GM18502 (cell line): ENCODE data around the gene FRMD8.
A peak's percentile ranks its signal among the peaks of the same experiment; 100 is the strongest.

Source experiments
- ATAC-seq: cut with Tn5 transposase; IDR thresholded peaks from one replicate; pipeline ENCODE4 v1.9.1; 2021; ENCODE audit warnings: mild to moderate bottlenecking; ENCODE audit not compliant: unreplicated experiment, poor library complexity

Gene FRMD8

GRCh38 chr11:65432686-65433582, 46.5 kb downstream of the FRMD8 start:
- no peak for ATAC-seq

GRCh38 chr11:65433657-65434056, 47.2 kb downstream of the FRMD8 start:
- ATAC-seq: no peak

- ATAC-seq: no peak
Measured at GRCh38 chr11:65434057-65434666, 47.7 kb downstream of the FRMD8 start.

- ATAC-seq: no peak
Measured at GRCh38 chr11:65434667-65435410, 48.4 kb downstream of the FRMD8 start.

- no peak for ATAC-seq
Measured at GRCh38 chr11:65435411-65435931, 49.0 kb downstream of the FRMD8 start.

GRCh38 chr11:65435981-65436411, 49.6 kb downstream of the FRMD8 start:
- ATAC-seq: no peak

- no peak for ATAC-seq
Measured at GRCh38 chr11:65436412-65437032, 50.1 kb downstream of the FRMD8 start.

GRCh38 chr11:65437436-65438227, 51.2 kb downstream of the FRMD8 start:
- no peak for ATAC-seq

- ATAC-seq: no peak
Measured at GRCh38 chr11:65438257-65439151, 52.1 kb downstream of the FRMD8 start.

- no peak for ATAC-seq
Measured at GRCh38 chr11:65439331-65440181, 53.1 kb downstream of the FRMD8 start.

GRCh38 chr11:65440831-65441499, 54.5 kb downstream of the FRMD8 start:
- peak; percentile 46 for ATAC-seq

GRCh38 chr11:65442842-65443331, 56.5 kb downstream of the FRMD8 start:
- no peak for ATAC-seq

GRCh38 chr11:65444314-65445051, 58.0 kb downstream of the FRMD8 start:
- ATAC-seq: no peak

- no peak for ATAC-seq
Measured at GRCh38 chr11:65445101-65445603, 58.7 kb downstream of the FRMD8 start.

GRCh38 chr11:65445604-65446445, 59.4 kb downstream of the FRMD8 start:
- ATAC-seq: no peak
